GM12872 (cell line): ENCODE results near the gene NPL.

Source experiments
- CTCF ChIP-seq: IDR thresholded peaks from 3 replicates; pipeline ENCODE4 v1.5.1; 2011; ENCODE audit warnings: low read depth, mild to moderate bottlenecking, low read length, moderate library complexity; ENCODE audit not compliant: insufficient read depth

Gene NPL

GRCh38 chr1:182791281-182792179, 2.0 kb downstream of the NPL start:
- TF ChIP-seq CTCF: no peak

GRCh38 chr1:182794091-182794490, 4.5 kb downstream of the NPL start:
- no peak for TF ChIP-seq CTCF

- no peak for TF ChIP-seq CTCF
Measured at GRCh38 chr1:182794676-182795201, 5.2 kb downstream of the NPL start.

GRCh38 chr1:182795563-182796228, 6.1 kb downstream of the NPL start:
- no peak for TF ChIP-seq CTCF

GRCh38 chr1:182802006-182802803, 12.6 kb downstream of the NPL start:
- no peak for TF ChIP-seq CTCF

- TF ChIP-seq CTCF: no peak
Measured at GRCh38 chr1:182803846-182804245, 14.3 kb downstream of the NPL start.
